OCI-LY7 (cell line): ENCODE results near the gene NACC2. TPM values are rescaled to one million over a fixed set of nuclear protein-coding genes. Genes with fewer than 3 reads are reported as not detected.

Experiments used
- BruUV-seq: library from RNA; stranded (reverse); fragments of 400-500 nt; replicated peaks from 2 replicates; lab custom pipeline; 2021; lab: Mats Ljungman, UMichigan
- CTCF ChIA-PET: fragments of 300-600 bp; sonication (Branson Sonifier 250); formaldehyde crosslinking; loops from one replicate; lab custom pipeline; 2022; ENCODE audit warnings: antibody characterized with exemption; ENCODE audit not compliant: unreplicated experiment; lab: Charles Lee
- POLR2A ChIA-PET: fragments of 300-600 bp; sonication (Branson Sonifier 250); formaldehyde crosslinking; loops from one replicate; lab custom pipeline; 2022; ENCODE audit warnings: antibody characterized with exemption; lab: Charles Lee
- DNase-seq: peaks from one replicate; pipeline ENCODE4 v3.0.0-alpha.2; 2015; ENCODE audit warnings: low spot score
- H2AFZ ChIP-seq: fragments of 200-600 bp; sonication (generic), shearing (Covaris generic); 2 replicates; pipeline ENCODE4 v1.6.1; 2014; ENCODE audit warnings: mild to moderate bottlenecking, antibody characterized with exemption, low read length, moderate library complexity
- H3K27ac ChIP-seq: fragments of 200-600 bp; sonication (generic); 2 replicates; pipeline ENCODE4 v1.5.1; 2014; ENCODE audit warnings: mixed run types, low read depth, mild to moderate bottlenecking, moderate library complexity, low read length, inconsistent platforms; ENCODE audit not compliant: poor library complexity, severe bottlenecking
- H3K36me3 ChIP-seq: fragments of 200-600 bp; sonication (generic); 2 replicates; pipeline ENCODE4 v1.6.1; 2014; ENCODE audit warnings: mild to moderate bottlenecking, antibody characterized with exemption, low read length, moderate library complexity, mixed read lengths; ENCODE audit not compliant: insufficient read depth
- H3K4me1 ChIP-seq: fragments of 200-600 bp; sonication (generic); 2 replicates; pipeline ENCODE4 v1.5.1; 2014; ENCODE audit warnings: mild to moderate bottlenecking, low read length; ENCODE audit not compliant: insufficient read depth, poor library complexity, severe bottlenecking
- H3K4me2 ChIP-seq: fragments of 200-600 bp; sonication (generic); 2 replicates; pipeline ENCODE4 v1.6.1; 2014; ENCODE audit warnings: mild to moderate bottlenecking, low read length
- H3K4me3 ChIP-seq: fragments of 200-600 bp; sonication (generic); 2 replicates; pipeline ENCODE4 v1.5.1; 2014; ENCODE audit warnings: mild to moderate bottlenecking, low read depth, low read length; ENCODE audit not compliant: poor library complexity, severe bottlenecking
- H3K79me2 ChIP-seq: fragments of 200-600 bp; sonication (generic); 2 replicates; pipeline ENCODE4 v1.6.1; 2016; ENCODE audit warnings: low read depth, mild to moderate bottlenecking, low read length, moderate library complexity, mixed read lengths; ENCODE audit not compliant: insufficient read depth
- H3K9me2 ChIP-seq: fragments of 200-600 bp; sonication (generic); 2 replicates; pipeline ENCODE4 v1.6.1; 2016; ENCODE audit warnings: mild to moderate bottlenecking, low read length, mixed read lengths; ENCODE audit not compliant: insufficient read depth
- H3K9me3 ChIP-seq: fragments of 200-600 bp; sonication (generic); 2 replicates; pipeline ENCODE4 v1.6.1; 2014; ENCODE audit warnings: mild to moderate bottlenecking, mixed run types, low read length, mixed read lengths
- H4K20me1 ChIP-seq: fragments of 200-600 bp; sonication (generic); 2 replicates; pipeline ENCODE4 v1.6.1; 2014; ENCODE audit warnings: mild to moderate bottlenecking, antibody characterized with exemption, low read length, moderate library complexity, mixed read lengths; ENCODE audit not compliant: insufficient read depth
- CTCF ChIP-seq: fragments of 200-600 bp; sonication (generic); conservative IDR thresholded peaks from 2 replicates; pipeline ENCODE4 v1.5.1; 2014; ENCODE audit warnings: mild to moderate bottlenecking, antibody characterized with exemption, low read length, moderate library complexity, mixed read lengths
- EZH2phosphoT487 ChIP-seq: fragments of 200-600 bp; sonication (generic); IDR thresholded peaks from 2 replicates; pipeline ENCODE4 v1.6.1; 2018; ENCODE audit warnings: low read depth, borderline replicate concordance, mild to moderate bottlenecking, mixed run types, antibody characterized with exemption, low read length, moderate library complexity, mixed read lengths
- intact Hi-C: fragments of 100-400 bp; cut with micrococcal nuclease; formaldehyde crosslinking; loops from one replicate; pipeline ENCODE4 v1.10.0; 2022; ENCODE audit not compliant: unreplicated experiment
- total RNA-seq, 2 experiments: library from RNA; depleted of rRNA in 1 of 2; stranded (reverse); fragments of >200 nt in 1 of 2; shearing (Covaris generic) in 1 of 2; gene quantifications; 2 replicates each; pipeline ENCODE4 v1.2.3, GENCODE V29; 2014 to 2022

Gene NACC2
- total RNA-seq, 2 experiments from 2014 or later: 0.38 to 0.72 TPM

GRCh38 chr9:136052991-136053756 is 41.9 kb downstream of the NACC2 start:
- no peak overlapping the region for H2AFZ ChIP-seq
- no peak for TF ChIP-seq CTCF
- no peak for TF ChIP-seq EZH2phosphoT487
- ChIA-PET POLR2A (no interaction called here), CTCF (no interaction called here)
- intact Hi-C loops: no loop called here
- H3K27ac ChIP-seq: no peak overlapping the region
- no peaks in the 10 kb centered on the region for H3K9me3 ChIP-seq
- no TSS peak for BruUV-seq
- H3K4me2 ChIP-seq: no peak overlapping the region
- no peak for DNase-seq
- no peak overlapping the region for H3K4me3 ChIP-seq
- H3K4me1 ChIP-seq: no peaks in the 10 kb centered on the region
- no peaks in the 10 kb centered on the region for H3K9me2 ChIP-seq
- H4K20me1 ChIP-seq: no peaks in the 10 kb centered on the region
- H3K79me2 ChIP-seq: no peaks in the 10 kb centered on the region
- H3K36me3 ChIP-seq: no peaks in the 10 kb centered on the region

- Histone ChIP-seq H3K4me1 (no peaks in the 10 kb centered on the region), H3K9me3 (no peaks in the 10 kb centered on the region), H3K9me2 (no peaks in the 10 kb centered on the region), H3K36me3 (no peaks in the 10 kb centered on the region), H3K79me2 (no peaks in the 10 kb centered on the region), H4K20me1 (no peaks in the 10 kb centered on the region), H3K27ac (no peak overlapping the region), H3K4me2 (no peak overlapping the region), H2AFZ (no peak overlapping the region), H3K4me3 (no peak overlapping the region)
- ChIA-PET POLR2A (no interaction called here), CTCF (interaction anchor here (0.6 kb wide), 1 partner anchor 110 kb away, joined by 6 read pairs; no protein-coding TSS in a partner anchor)
- TF ChIP-seq EZH2phosphoT487: no peak
- TF ChIP-seq CTCF: no peak
- no TSS peak for BruUV-seq
- intact Hi-C loops: no loop called here
- no peak for DNase-seq
Observed at GRCh38 chr9:136052472-136052880, 42.6 kb downstream of the NACC2 start.

- ChIA-PET CTCF (interaction anchor here (0.6 kb wide), 2 partner anchors 43 to 110 kb away, joined by 6 read pairs; no protein-coding TSS in a partner anchor), POLR2A (no interaction called here)
- Histone ChIP-seq H2AFZ (no peak overlapping the region), H4K20me1 (no peaks in the 10 kb centered on the region), H3K36me3 (no peaks in the 10 kb centered on the region), H3K4me1 (no peaks in the 10 kb centered on the region), H3K27ac (no peak overlapping the region), H3K4me2 (no peak overlapping the region), H3K79me2 (no peaks in the 10 kb centered on the region), H3K4me3 (no peak overlapping the region), H3K9me3 (no peaks in the 10 kb centered on the region), H3K9me2 (no peaks in the 10 kb centered on the region)
- DNase-seq: no peak
- intact Hi-C loops: no loop called here
- BruUV-seq: no TSS peak
- TF ChIP-seq EZH2phosphoT487: peak; percentile 95; the same call in 1 of the 2 replicates
- TF ChIP-seq CTCF: no peak
Observed at GRCh38 chr9:136051837-136052471, 43.1 kb downstream of the NACC2 start.
